IPS DF 4.7 (cell line): Measurements from ENCODE around the gene SNTG2.

ENCODE experiments used
- DNase-seq: peaks from one replicate; pipeline ENCODE4 v3.0.0-alpha.2; 2013; ENCODE audit warnings: low spot score; ENCODE audit errors: extremely low read depth

The SNTG2 gene

GRCh38 chr2:926259-926793, 24.3 kb upstream of the SNTG2 start:
- DNase-seq: no peak

GRCh38 chr2:926896-927295, 23.8 kb upstream of the SNTG2 start:
- no peak for DNase-seq

- DNase-seq: no peak
Measured at GRCh38 chr2:929011-929735, 21.5 kb upstream of the SNTG2 start.

GRCh38 chr2:929925-930324, 20.7 kb upstream of the SNTG2 start:
- DNase-seq: no peak

GRCh38 chr2:930935-931334, 19.7 kb upstream of the SNTG2 start:
- no peak for DNase-seq

GRCh38 chr2:932320-933115, 18.1 kb upstream of the SNTG2 start:
- DNase-seq: no peak

GRCh38 chr2:933734-934295, 16.8 kb upstream of the SNTG2 start:
- no peak for DNase-seq

- no peak for DNase-seq
Measured at GRCh38 chr2:937530-937929, 13.1 kb upstream of the SNTG2 start.

- no peak for DNase-seq
Measured at GRCh38 chr2:938181-939005, 12.3 kb upstream of the SNTG2 start.

GRCh38 chr2:939936-940601, 10.6 kb upstream of the SNTG2 start:
- DNase-seq: no peak

- DNase-seq: no peak
Measured at GRCh38 chr2:941871-942270, 8.8 kb upstream of the SNTG2 start.

GRCh38 chr2:942775-943460, 7.7 kb upstream of the SNTG2 start:
- no peak for DNase-seq

- DNase-seq: no peak
Measured at GRCh38 chr2:943461-943797, 7.2 kb upstream of the SNTG2 start.

- DNase-seq: no peak
Measured at GRCh38 chr2:943821-944220, 6.8 kb upstream of the SNTG2 start.

GRCh38 chr2:944693-945092, 6.0 kb upstream of the SNTG2 start:
- DNase-seq: no peak

GRCh38 chr2:945104-945503, 5.5 kb upstream of the SNTG2 start:
- no peak for DNase-seq

- no peak for DNase-seq
Measured at GRCh38 chr2:946073-946948, 4.3 kb upstream of the SNTG2 start.

GRCh38 chr2:949384-950079, 1.1 kb upstream of the SNTG2 start:
- DNase-seq: no peak
